GM10248 (cell line): ENCODE results near the gene ADCY5.
"Not testable (repeated sequence)": the region's sequence is repeated elsewhere in the genome, so short reads cannot be mapped to it uniquely, and the experiment has no call there.

Experiments
- CTCF ChIA-PET: fragments of 300-600 bp; sonication (Branson Sonifier 250); formaldehyde crosslinking; extraction: SDS; loops from one replicate; lab custom pipeline; 2021; ENCODE audit warnings: antibody characterized with exemption; lab: Yijun Ruan, JAX
- POLR2A ChIA-PET: fragments of 350-650 bp; sonication (Branson Sonifier 250); formaldehyde crosslinking; extraction: SDS; loops from one replicate; lab custom pipeline; 2020; ENCODE audit warnings: antibody characterized with exemption; lab: Yijun Ruan, JAX
- DNase-seq: peaks from one replicate; pipeline ENCODE4 v3.0.0; 2012; ENCODE audit errors: extremely low spot score
- CTCF ChIP-seq: IDR thresholded peaks from 2 replicates; pipeline ENCODE4 v1.5.1; 2012; ENCODE audit warnings: mild to moderate bottlenecking, low read depth; ENCODE audit errors: extremely low read depth, missing control alignments, control extremely low read depth

Gene ADCY5

DNA sequence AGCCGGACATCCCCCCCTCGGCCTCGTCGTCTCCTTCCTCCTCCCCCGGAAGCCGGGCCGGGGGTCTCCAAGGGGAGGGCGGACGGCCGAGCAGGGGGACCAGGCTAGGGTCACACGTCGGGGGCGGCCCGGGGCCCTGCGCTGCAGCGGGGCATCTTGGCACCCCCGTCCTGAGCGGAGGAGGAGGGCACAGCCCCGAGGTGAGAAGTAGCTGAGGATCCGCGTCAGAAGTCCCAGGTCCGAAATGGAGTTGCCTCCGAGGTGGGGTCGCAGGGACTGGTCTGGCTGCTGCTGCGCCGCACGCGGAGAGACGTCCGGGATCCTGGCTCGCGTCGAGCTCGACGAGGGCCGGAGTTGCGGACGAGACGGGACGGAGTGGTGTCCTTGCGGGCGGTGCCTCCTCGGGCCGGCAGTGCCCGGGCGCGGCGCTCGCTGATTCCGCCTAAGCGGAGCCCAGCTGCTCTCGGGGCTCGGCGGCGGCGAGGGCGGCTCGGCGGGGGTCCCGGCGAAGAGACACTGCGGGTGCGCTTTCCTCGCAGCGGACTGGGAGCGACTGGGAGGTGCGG, at the start of gene ADCY5:
Gene ADCY5 (minus strand): TSS at position 555 of the 566 bp plus-strand sequence. CDS start 545 bp downstream, at position 10.
- ChIA-PET POLR2A (no interaction called here), CTCF (interaction anchor here (0.9 to 5.7 kb wide), 3 partner anchors 38 to 111 kb away, joined by 3 to 32 read pairs (median 3); no protein-coding TSS in a partner anchor)
- DNase-seq: peak; percentile 36
- TF ChIP-seq CTCF: no peak

DNA sequence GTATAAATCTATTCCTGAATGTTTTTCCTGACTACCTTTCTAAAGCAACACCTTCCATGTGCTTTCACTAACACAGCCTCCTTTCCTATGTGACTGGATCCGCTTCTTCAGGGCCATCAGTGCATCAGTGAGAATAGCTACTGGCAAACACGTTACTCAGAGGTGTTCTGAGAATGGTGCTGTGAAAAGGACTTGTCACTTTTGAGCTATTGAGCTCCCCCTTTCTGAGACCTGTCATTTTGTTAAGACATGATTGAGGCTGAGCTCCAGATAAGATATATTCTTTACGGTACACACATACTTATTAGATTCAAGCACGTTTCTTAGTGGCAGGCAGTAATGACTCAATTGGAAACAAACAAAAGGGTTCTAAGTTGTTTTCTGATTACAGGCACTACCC, 45.0 kb upstream of the ADCY5 start:
- no peak for DNase-seq
- no peak for TF ChIP-seq CTCF
- CTCF ChIA-PET: interaction anchor here (0.9 to 1.3 kb wide), 4 partner anchors 10 to 167 kb away, joined by 3 to 4 read pairs (median 3); no protein-coding TSS in a partner anchor
- POLR2A ChIA-PET: interaction anchor here (0.6 kb wide), 1 partner anchor 161 kb away, joined by 3 read pairs; no protein-coding TSS in a partner anchor

GRCh38 chr3:123491966-123492587, 43.2 kb upstream of the ADCY5 start:
- CTCF ChIA-PET: no interaction called here
- TF ChIP-seq CTCF: no peak
- POLR2A ChIA-PET: no interaction called here
- no peak for DNase-seq

DNA sequence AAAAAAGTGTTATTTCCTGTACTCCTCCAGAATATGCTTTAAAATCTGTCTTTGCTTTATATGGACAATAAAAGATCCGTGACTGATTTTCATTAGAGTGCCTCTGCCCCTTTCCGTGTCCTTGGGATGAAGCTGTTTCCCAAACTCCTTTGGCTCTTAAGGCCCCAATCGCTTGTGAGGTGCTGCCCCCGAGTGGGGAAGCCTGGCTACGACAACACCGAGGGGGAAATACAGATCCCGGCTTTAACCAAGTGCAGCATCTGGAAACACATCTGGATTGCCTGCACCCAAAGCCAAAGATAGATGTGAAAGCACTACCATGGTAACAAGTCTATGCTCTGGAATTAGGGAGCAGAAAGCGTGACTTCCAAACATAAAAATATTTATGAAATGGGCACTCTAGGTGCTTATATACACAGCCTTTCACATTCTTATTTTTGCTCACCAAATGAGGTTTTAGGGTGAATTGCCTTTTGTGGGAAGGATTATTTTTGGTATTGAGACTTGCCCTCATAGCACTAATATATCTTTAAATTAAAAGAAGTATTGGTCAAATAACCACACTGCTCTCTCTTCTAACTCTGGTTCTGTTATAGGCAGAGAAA, 40.6 kb upstream of the ADCY5 start:
- TF ChIP-seq CTCF: peak; percentile 90
- peak; percentile 62 for DNase-seq
- ChIA-PET CTCF (interaction anchor here (0.7 to 3.1 kb wide), 23 partner anchors 9 to 1942 kb away, joined by 3 to 37 read pairs (median 3); partner anchors contain the start of gene ADCY5), POLR2A (no interaction called here)

- DNase-seq: no peak
- POLR2A ChIA-PET: no interaction called here
- CTCF ChIA-PET: interaction anchor here (0.7 to 3.1 kb wide), 18 partner anchors 12 to 1941 kb away, joined by 3 to 37 read pairs (median 4); partner anchors contain the start of gene ADCY5
- no peak for TF ChIP-seq CTCF
Measured at GRCh38 chr3:123488645-123489347, 39.9 kb upstream of the ADCY5 start.

GRCh38 chr3:123487063-123487462, 38.2 kb upstream of the ADCY5 start:
- DNase-seq, CTCF ChIA-PET, POLR2A ChIA-PET: not testable (repeated sequence)
